ENCODE results near the gene KIAA1217. TPM values are rescaled to one million over a fixed set of nuclear protein-coding genes. Genes with fewer than 3 reads are reported as not detected.
A peak's percentile ranks its signal among the peaks of the same experiment; 100 is the strongest.

Gene KIAA1217
- total and polyA plus RNA-seq, 5 donors = 14.6 to 43.6 (median 31.3) TPM

DNA sequence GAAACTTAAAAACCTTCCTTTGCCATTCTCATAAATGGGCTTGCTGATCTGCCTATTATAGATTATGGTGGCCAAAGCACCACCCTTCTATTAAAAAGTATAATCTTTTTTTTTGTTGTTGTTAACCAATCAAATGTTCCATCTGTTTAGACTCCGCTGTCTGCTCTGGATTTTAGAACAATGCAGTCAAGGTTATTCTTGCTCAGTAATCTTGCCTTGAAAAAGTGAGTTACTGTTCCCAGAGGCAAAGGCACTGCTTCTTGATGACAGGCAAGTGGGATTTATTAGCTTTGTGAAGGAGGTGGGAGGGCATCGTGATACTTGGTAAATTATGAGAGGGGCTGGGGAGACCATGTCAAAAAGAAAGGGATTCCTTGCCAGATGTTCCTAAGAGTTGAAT is 143.5 kb downstream of the KIAA1217 start:
- WGBS = 85% methylated on average over 2 of the region's 2 CpGs
- H3K4me1 ChIP-seq (ENCODE audit: control insufficient read depth, insufficient read depth, low read length) = peaks cover 3% of the 10 kb centered on the region
- intact Hi-C loops (cut with DNase I) = loop anchor here in 2 of 4 donors (10.0 kb wide), 1 partner anchor 148 kb away; the partner anchor contains the start of gene KIAA1217 (in 2 of the 2)

DNA sequence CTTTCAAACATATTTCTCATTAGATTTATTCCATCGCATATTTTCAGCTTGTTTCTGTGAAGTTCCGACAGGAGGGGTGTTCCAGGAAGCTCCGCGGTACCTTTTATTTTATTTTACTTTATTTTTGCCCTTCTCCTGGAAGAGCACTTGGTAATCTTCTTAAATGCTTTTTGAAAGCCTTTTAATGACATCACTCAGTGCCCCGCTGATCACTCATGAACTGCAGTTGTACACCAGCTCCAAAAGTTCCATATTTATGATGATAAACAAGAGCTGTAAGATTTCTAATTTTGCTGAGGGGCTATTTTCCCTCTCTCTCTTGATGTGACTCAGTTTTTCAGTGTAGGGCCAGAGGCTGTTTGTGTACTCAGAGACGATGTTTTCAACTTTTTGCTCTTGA is 144.4 kb downstream of the KIAA1217 start:
- Histone ChIP-seq H3K27ac (ENCODE audit: low read length) (no peak overlapping the region), H3K9me3 (ENCODE audit: control insufficient read depth, low read length) (no peaks in the 10 kb centered on the region), H3K4me1 (ENCODE audit: control insufficient read depth, insufficient read depth, low read length) (peaks cover 3% of the 10 kb centered on the region), H3K4me3 (ENCODE audit: low read length) (no peak overlapping the region), H3K27me3 (ENCODE audit: control insufficient read depth, insufficient read depth) (no peaks in the 10 kb centered on the region)
- intact Hi-C loops (cut with DNase I) = loop anchor here in 2 of 4 donors (10.0 kb wide), 1 partner anchor 149 kb away; the partner anchor contains the start of gene KIAA1217 (in 2 of the 2)
- DNase-seq = no peak
- 78% methylated on average over 6 of the region's 6 CpGs for WGBS
- no peak for ATAC-seq

More for the DNA sequence above, 143.5 kb downstream of the KIAA1217 start:
- ATAC-seq = no peak
- no peaks in the 10 kb centered on the region for H3K9me3 ChIP-seq (ENCODE audit: control insufficient read depth, low read length)
- no peak for DNase-seq
- H3K27ac ChIP-seq (ENCODE audit: low read length) = no peak overlapping the region
- H3K4me3 ChIP-seq (ENCODE audit: low read length) = no peak overlapping the region
- H3K27me3 ChIP-seq (ENCODE audit: control insufficient read depth, insufficient read depth) = no peaks in the 10 kb centered on the region

DNA sequence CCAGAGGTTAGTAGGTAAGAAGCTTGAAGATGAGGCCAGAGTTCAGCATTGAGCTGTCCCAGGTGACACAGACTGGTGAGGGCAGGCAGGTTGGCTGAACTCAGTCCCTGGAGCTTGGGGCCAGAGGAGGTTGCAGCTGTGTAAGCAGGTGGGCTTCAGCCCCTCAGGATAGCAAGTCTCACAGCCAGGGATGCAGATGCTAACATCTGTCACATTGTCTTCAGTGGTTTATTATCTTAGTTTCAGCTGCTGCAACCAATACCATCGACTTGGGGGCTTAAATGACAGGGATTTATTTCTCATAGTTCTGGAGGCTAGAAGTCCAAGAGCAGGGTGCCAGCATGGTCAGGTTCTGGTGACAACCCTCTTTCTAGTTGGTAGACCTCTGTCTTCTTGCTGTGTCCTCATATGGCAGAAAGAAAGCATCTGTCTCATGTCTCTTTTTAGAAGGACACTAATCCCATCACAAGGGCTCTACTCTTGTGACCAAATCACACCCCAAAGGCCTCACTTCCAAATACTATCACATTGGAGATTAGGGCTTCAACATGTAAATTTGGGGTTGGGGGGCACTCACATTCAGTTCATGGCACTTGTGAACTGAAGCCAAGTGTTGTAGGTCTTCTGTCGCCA is 146.2 kb downstream of the KIAA1217 start:
- WGBS = 64% methylated on average over 2 of the region's 2 CpGs
- Histone ChIP-seq H3K27me3 (ENCODE audit: control insufficient read depth, insufficient read depth) (no peaks in the 10 kb centered on the region), H3K4me1 (ENCODE audit: control insufficient read depth, insufficient read depth, low read length) (no peaks in the 10 kb centered on the region), H3K27ac (ENCODE audit: low read length) (no peak overlapping the region), H3K9me3 (ENCODE audit: control insufficient read depth, low read length) (no peaks in the 10 kb centered on the region), H3K4me3 (ENCODE audit: low read length) (no peak overlapping the region)
- no peak for DNase-seq
- no peak for ATAC-seq
- intact Hi-C loops (cut with DNase I) = loop anchor here in 3 of 4 donors (5.0 to 10.0 kb wide), 2 partner anchors 150 to 363 kb away; partner anchors contain the start of gene KIAA1217 (in 2 of the 3)

DNA sequence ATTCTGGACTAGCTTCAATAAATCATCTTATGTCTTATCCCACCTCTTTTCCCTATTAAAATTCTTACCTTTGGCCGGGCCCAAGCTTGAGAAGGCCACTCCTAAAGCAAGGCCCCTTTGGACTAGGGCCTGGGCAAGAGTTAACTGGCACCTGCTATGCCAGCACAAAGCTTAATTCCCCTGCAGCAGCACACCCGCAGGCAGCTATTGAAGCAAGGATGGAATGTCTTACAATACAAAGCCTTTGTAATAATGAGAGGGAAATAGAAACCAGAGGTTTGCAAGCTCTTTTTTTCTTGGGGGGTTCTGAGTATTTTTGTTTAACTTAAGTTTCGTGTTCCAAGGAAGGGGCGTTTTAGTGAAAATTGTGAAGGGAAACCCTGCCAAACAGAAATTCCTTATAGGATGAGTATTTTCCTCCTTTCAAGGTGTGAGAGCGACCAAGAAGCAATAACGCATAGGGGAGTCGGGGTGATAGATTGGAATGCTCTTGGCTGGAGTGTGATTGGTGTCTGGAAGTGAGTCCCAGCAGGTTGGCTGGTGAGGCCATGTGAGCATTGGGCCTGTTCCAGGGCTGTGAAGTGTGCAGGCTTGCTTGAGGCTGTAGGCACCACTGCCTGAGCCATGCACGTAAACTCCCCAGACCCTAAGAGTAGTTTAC is 148.5 kb downstream of the KIAA1217 start:
- 83% methylated on average over 8 of the region's 8 CpGs for WGBS
- no peak for ATAC-seq

DNA sequence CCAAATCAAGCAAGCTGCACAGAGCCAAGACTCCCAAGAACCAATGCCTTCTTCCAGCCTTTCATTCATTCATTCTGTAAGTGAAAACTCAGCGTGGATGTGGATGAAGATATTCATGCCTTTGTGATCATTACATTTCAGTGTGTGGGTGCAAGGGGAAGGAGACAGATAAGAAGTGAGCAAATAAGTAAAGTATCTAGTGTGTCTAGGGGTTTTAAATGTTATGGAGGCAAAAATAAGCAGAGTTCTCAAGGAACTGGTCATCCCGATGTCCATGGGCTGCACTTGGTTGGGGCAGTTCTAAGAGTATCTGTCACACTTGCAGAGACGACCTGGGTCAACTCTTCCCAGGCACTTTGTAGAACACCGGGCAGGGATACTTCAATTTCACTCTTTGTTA is 149.1 kb downstream of the KIAA1217 start:
- no peaks in the 10 kb centered on the region for H3K27me3 ChIP-seq (ENCODE audit: control insufficient read depth, insufficient read depth)
- no peak overlapping the region for H3K4me3 ChIP-seq (ENCODE audit: low read length)
- DNase-seq (no peak), ATAC-seq (no peak)
- 74% methylated on average over 4 of the region's 4 CpGs for WGBS
- no peaks in the 10 kb centered on the region for H3K4me1 ChIP-seq (ENCODE audit: control insufficient read depth, insufficient read depth, low read length)
- H3K27ac ChIP-seq (ENCODE audit: low read length) = no peak overlapping the region
- intact Hi-C loops (cut with DNase I) = loop anchor here in 3 of 4 donors (5.0 to 10.0 kb wide), 2 partner anchors 153 to 366 kb away; partner anchors contain the start of gene KIAA1217 (in 2 of the 3)
- no peaks in the 10 kb centered on the region for H3K9me3 ChIP-seq (ENCODE audit: control insufficient read depth, low read length)

More for the DNA sequence above, 148.5 kb downstream of the KIAA1217 start:
- Histone ChIP-seq H3K9me3 (ENCODE audit: control insufficient read depth, low read length) (no peaks in the 10 kb centered on the region), H3K4me1 (ENCODE audit: control insufficient read depth, insufficient read depth, low read length) (no peaks in the 10 kb centered on the region), H3K27ac (ENCODE audit: low read length) (no peak overlapping the region), H3K4me3 (ENCODE audit: low read length) (no peak overlapping the region), H3K27me3 (ENCODE audit: control insufficient read depth, insufficient read depth) (no peaks in the 10 kb centered on the region)
- intact Hi-C loops (cut with DNase I) = loop anchor here in 3 of 4 donors (5.0 to 10.0 kb wide), 2 partner anchors 153 to 365 kb away; partner anchors contain the start of gene KIAA1217 (in 2 of the 3)
- DNase-seq = no peak

DNA sequence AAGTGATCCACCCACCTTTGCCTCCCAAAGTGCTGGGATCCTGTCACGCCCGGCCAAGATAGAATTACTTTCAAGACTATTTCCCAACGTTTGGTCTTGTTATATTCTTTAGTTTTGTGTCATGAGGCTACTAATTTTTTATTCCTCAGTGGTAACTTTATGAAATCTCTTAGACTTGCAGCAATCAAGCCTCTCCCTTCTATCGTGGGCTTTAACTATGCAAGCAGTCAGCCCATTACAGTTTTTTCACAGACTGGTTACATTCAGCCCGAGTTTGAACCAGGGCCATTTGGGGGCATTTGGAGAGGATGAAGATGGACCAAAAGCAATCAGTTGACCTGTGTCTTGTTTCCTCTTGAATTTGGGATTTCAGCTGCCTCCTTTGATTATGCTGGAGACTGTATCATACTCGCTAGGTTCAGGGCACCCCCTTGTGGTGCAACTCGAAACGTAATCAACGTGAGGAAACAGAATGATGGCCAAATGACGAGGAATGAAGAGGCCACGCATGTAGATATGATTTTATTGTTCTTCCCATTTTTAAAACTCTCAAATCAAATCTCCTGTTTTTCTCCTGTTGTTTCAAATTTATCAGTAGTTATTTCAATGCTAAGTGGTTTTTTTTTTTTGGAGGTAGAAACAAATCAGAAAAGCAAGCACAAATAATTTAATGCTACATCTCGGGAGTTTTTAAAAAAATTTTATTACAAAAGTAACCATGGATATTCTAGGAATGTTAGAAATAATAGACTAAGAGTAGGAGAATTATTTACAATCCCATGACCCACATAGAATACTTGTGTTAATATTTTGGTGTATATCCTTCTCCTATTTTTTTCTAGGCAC is 151.6 kb downstream of the KIAA1217 start:
- intact Hi-C loops (cut with DNase I) = loop anchor here in 3 of 4 donors (5.0 to 10.0 kb wide), 2 partner anchors 366 to 368 kb away; no protein-coding TSS in a partner anchor
- WGBS = 30% methylated on average over 12 of the region's 12 CpGs
- H3K4me1 ChIP-seq (ENCODE audit: control insufficient read depth, insufficient read depth, low read length) = no peaks in the 10 kb centered on the region
- no peaks in the 10 kb centered on the region for H3K27me3 ChIP-seq (ENCODE audit: control insufficient read depth, insufficient read depth)
- ATAC-seq = peak; percentile 72 to 75
- H3K9me3 ChIP-seq (ENCODE audit: control insufficient read depth, low read length) = no peaks in the 10 kb centered on the region
- no peak overlapping the region for H3K27ac ChIP-seq (ENCODE audit: low read length)
- peak; percentile 71 to 89 (median 81) for DNase-seq
- no peak overlapping the region for H3K4me3 ChIP-seq (ENCODE audit: low read length)

DNA sequence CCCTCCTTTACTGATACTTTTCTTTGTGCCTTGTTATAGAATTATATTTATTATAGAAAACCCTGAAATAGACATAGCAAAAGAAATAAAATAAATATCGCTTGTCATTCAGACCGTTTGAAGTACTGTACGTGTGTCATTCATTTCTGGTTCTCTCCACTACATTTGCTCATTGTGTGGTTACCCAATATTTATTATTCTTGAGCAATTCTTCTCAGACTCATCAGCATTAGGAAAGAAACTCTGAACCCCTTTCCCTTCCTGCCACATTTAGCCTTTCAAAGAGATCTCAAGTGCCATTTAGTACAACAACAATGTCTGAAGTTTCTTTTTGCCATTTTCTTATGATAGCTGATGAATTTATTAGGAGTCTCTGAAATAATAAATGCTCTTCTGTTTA is 154.1 kb downstream of the KIAA1217 start:
- H3K4me1 ChIP-seq (ENCODE audit: control insufficient read depth, insufficient read depth, low read length) = no peaks in the 10 kb centered on the region
- no peaks in the 10 kb centered on the region for H3K9me3 ChIP-seq (ENCODE audit: control insufficient read depth, low read length)
- no peaks in the 10 kb centered on the region for H3K27me3 ChIP-seq (ENCODE audit: control insufficient read depth, insufficient read depth)
- 76% methylated on average over 3 of the region's 3 CpGs for WGBS
- H3K4me3 ChIP-seq (ENCODE audit: low read length) = no peak overlapping the region
- DNase-seq = no peak
- ATAC-seq = no peak
- no peak overlapping the region for H3K27ac ChIP-seq (ENCODE audit: low read length)
- intact Hi-C loops (cut with DNase I) = loop anchor here in 3 of 4 donors (5.0 to 10.0 kb wide), 2 partner anchors 368 to 371 kb away; no protein-coding TSS in a partner anchor

DNA sequence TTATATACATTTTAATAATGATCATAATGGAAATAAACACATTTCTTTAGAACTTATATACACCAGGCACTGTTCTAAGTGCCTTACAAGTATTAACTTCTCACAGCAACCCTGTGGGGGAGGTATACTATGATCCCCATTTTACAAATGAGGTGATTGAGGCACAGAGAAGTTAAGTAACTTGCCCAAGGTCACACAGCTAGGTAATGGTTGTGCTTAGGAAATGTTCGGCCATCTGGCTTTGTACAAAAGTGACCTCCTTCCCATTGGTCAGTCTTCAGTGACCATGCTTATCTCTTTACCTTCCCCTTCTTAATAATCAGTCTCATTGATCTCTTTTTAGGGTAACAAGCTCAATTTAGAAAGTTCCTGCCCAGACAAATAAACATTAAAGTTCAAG is 158.8 kb downstream of the KIAA1217 start:
- intact Hi-C loops (cut with DNase I) = loop anchor here in 1 of 4 donors (10.0 kb wide), 1 partner anchor 373 kb away; no protein-coding TSS in a partner anchor
- Histone ChIP-seq H3K4me1 (ENCODE audit: control insufficient read depth, insufficient read depth, low read length) (no peaks in the 10 kb centered on the region), H3K4me3 (ENCODE audit: low read length) (no peak overlapping the region), H3K27me3 (ENCODE audit: control insufficient read depth, insufficient read depth) (no peaks in the 10 kb centered on the region), H3K27ac (ENCODE audit: low read length) (no peak overlapping the region), H3K9me3 (ENCODE audit: control insufficient read depth, low read length) (no peaks in the 10 kb centered on the region)
- no peak for DNase-seq
- no peak for ATAC-seq
- 88% methylated on average over 1 of the region's 1 CpG for WGBS

DNA sequence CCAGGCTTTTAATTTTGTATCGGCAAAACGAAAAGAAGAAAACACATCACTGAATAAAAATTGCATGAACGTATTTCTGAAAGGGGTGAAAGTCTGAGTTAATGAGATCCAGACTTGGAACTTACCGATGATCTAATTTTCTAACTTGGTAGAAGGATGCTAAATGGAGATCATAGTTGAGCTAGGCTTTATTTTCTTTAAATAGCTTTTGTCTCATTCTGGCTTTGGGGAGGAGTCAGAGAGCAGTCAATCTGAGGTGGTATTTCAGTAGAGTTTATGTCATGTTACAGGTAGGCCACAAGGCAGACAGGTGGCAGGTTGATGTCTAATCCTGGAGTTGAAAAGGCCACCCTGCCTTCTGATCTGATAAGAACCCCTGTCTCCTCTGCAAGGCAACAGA is 161.9 kb downstream of the KIAA1217 start:
- ATAC-seq = no peak
- intact Hi-C loops (cut with DNase I) = no loop called here

DNA sequence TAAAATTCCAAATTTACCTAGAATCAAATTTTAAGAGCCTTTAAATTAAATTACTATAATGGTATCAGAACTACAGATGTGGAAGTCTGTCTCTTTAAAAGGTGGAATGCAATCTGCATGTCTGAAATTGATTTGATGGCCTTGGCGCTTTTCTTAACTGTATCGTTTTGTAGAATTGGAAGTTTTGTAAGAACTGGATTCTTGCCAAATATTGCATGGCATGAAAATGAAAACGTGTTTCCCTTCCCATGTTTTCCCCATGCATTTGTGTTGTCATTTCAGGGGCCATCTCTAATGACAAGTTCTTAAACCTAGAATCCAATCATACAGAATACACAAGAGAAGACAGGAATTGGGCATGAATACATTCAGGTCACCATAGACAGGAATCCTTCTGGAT is 162.5 kb downstream of the KIAA1217 start:
- Histone ChIP-seq H3K4me1 (ENCODE audit: control insufficient read depth, insufficient read depth, low read length) (no peaks in the 10 kb centered on the region), H3K9me3 (ENCODE audit: control insufficient read depth, low read length) (no peaks in the 10 kb centered on the region), H3K4me3 (ENCODE audit: low read length) (no peak overlapping the region), H3K27ac (ENCODE audit: low read length) (no peak overlapping the region), H3K27me3 (ENCODE audit: control insufficient read depth, insufficient read depth) (no peaks in the 10 kb centered on the region)
- DNase-seq (no peak), ATAC-seq (no peak)
- WGBS = 53% methylated on average over 3 of the region's 3 CpGs
- intact Hi-C loops (cut with DNase I) = no loop called here

More for the DNA sequence above, 161.9 kb downstream of the KIAA1217 start:
- Histone ChIP-seq H3K4me3 (ENCODE audit: low read length) (no peak overlapping the region), H3K27ac (ENCODE audit: low read length) (no peak overlapping the region), H3K27me3 (ENCODE audit: control insufficient read depth, insufficient read depth) (no peaks in the 10 kb centered on the region), H3K4me1 (ENCODE audit: control insufficient read depth, insufficient read depth, low read length) (no peaks in the 10 kb centered on the region), H3K9me3 (ENCODE audit: control insufficient read depth, low read length) (no peaks in the 10 kb centered on the region)
- WGBS = 81% methylated on average over 4 of the region's 4 CpGs
- DNase-seq = no peak

Measured in right cardiac atrium (tissue), 5 donors.